Glutamatergic neuron (in vitro differentiated cells): Measurements from ENCODE around the gene FBLN2. TPM values are rescaled to one million over a fixed set of nuclear protein-coding genes. Genes with fewer than 3 reads are reported as not detected.

Experiments used
- DNase-seq: peaks from one replicate; pipeline ENCODE4 v3.0.0; 2022
- H3K27ac Mint-ChIP-seq: one replicate; pipeline ENCODE4 v1.8.0; 2020; ENCODE audit warnings: mild to moderate bottlenecking, mixed read lengths, inconsistent platforms; ENCODE audit not compliant: unreplicated experiment
- H3K27me3 Mint-ChIP-seq: one replicate; pipeline ENCODE4 v1.8.0; 2020; ENCODE audit warnings: mild to moderate bottlenecking, moderate library complexity, mixed read lengths, inconsistent platforms; ENCODE audit not compliant: unreplicated experiment
- H3K36me3 Mint-ChIP-seq: one replicate; pipeline ENCODE4 v1.8.0; 2020; ENCODE audit warnings: mild to moderate bottlenecking, mixed read lengths, inconsistent platforms; ENCODE audit not compliant: unreplicated experiment
- H3K4me1 Mint-ChIP-seq: one replicate; pipeline ENCODE4 v1.8.0; 2020; ENCODE audit warnings: mild to moderate bottlenecking, low read depth, mixed read lengths, inconsistent platforms; ENCODE audit not compliant: unreplicated experiment
- H3K4me3 Mint-ChIP-seq: one replicate; pipeline ENCODE4 v1.8.0; 2020; ENCODE audit warnings: mild to moderate bottlenecking, mixed read lengths, inconsistent platforms; ENCODE audit not compliant: unreplicated experiment
- H3K9me3 Mint-ChIP-seq: one replicate; pipeline ENCODE4 v1.8.0; 2020; ENCODE audit warnings: mild to moderate bottlenecking, moderate library complexity, mixed read lengths, inconsistent platforms; ENCODE audit not compliant: unreplicated experiment
- CTCF ChIP-seq: fragments of 200-600 bp; sonication (generic); IDR thresholded peaks from one replicate; pipeline ENCODE4 v1.5.0; 2021; ENCODE audit not compliant: partially characterized antibody, unreplicated experiment
- total RNA-seq: library from RNA; stranded (reverse); fragmentation: NEBNext Ultra II Directional; extraction: Animal tissue kit (Norgen Biotek cat#: 25700); gene quantifications from one replicate; pipeline ENCODE4 v1.2.1, GENCODE V29; 2021; ENCODE audit not compliant: unreplicated experiment

FBLN2 gene
- total RNA-seq, 1 donor from 2014 or later, result 2.1 TPM

- peaks cover 2% of the 10 kb centered on the region for H3K4me1 Mint-ChIP-seq
- no peak for TF ChIP-seq CTCF
These were observed 34.9 kb upstream of the FBLN2 start for GRCh38 chr3:13513913-13514517.

GRCh38 chr3:13514639-13515435 lies 34.1 kb upstream of the FBLN2 start:
- Mint-ChIP-seq H3K27ac (peak overlapping the region; percentile 26), H3K27me3 (peaks cover 2% of the 10 kb centered on the region), H3K36me3 (peaks cover 6% of the 10 kb centered on the region), H3K4me1 (peaks cover 2% of the 10 kb centered on the region), H3K4me3 (no peak overlapping the region), H3K9me3 (peaks cover 1% of the 10 kb centered on the region)
- DNase-seq, result no peak
- TF ChIP-seq CTCF, result no peak

More at GRCh38 chr3:13513913-13514517, 34.9 kb upstream of the FBLN2 start:
- H3K4me3 Mint-ChIP-seq, result no peak overlapping the region
- H3K27ac Mint-ChIP-seq, result no peak overlapping the region
- peaks cover 6% of the 10 kb centered on the region for H3K36me3 Mint-ChIP-seq
- peaks cover 3% of the 10 kb centered on the region for H3K27me3 Mint-ChIP-seq
- no peak for DNase-seq
- H3K9me3 Mint-ChIP-seq, result peaks cover 1% of the 10 kb centered on the region

DNA sequence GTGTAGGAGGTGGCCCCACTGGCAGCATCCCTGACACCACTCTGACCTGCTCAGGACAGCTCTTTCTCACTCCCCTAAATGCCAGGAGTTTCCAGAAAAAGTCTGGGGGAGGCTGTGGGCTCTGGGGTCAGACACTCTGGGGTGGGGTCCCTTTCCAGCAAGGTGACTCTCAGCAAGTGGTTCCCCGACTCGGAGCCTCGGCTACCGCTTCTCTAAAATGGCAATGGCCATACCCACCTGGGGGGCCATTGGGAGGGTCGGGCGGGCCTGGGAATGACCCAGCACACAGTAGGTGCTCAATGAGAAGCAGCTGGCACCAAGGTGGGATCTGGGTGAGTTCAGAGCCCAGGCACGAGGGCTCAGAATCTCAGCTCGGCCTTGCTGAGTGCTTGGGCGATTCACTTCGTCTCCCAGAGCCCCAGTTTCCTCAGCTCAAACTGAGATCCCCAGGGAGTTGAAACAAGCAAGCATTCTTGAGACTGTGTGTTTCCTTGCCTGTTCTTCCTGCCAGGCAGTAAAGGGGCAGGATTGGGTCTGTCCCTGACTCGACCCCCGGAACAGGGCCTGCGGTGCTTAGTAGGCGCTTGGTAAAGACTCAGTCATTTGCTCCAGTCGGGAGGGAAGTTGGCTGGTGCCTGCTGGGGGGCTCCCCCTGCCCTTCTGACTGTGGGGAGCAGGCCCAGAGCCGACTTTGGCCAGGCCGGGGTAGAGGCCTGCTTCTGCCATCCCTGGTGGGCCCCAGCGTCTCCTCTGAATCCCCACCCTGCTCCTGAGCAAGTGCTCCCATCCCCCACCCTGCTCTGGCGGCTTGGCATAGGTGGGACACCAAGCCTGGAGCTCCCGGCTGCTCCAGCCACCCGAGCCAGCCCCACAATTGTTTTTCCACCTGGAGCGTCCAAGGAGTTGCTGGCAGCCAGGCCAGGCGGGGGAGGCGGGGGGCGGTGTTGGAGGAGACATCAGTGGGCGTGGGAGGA lies 32.9 kb upstream of the FBLN2 start:
- peaks cover 2% of the 10 kb centered on the region for H3K4me1 Mint-ChIP-seq

DNA sequence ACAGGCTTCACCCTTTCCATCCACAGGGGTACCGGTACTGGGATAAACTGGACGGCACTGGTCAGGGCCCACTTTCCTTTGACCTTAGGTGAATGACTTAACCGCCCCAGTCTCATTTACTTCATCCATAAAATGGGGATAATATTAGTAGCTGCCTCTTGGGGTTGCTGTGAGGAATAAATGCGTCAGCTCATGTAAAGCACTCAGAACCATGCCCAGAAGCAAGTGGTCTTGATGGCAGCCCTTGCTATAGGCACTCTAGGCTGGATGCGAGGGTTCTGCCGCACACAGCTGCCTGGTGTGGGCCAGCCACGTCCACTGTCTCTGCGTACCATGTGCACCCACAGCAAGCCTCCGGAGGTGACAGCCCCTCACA lies 32.2 kb upstream of the FBLN2 start:
- peaks cover 2% of the 10 kb centered on the region for H3K27me3 Mint-ChIP-seq
- peaks cover 10% of the 10 kb centered on the region for H3K36me3 Mint-ChIP-seq
- peaks cover 2% of the 10 kb centered on the region for H3K4me1 Mint-ChIP-seq
- peaks cover 1% of the 10 kb centered on the region for H3K9me3 Mint-ChIP-seq
- no peak overlapping the region for H3K27ac Mint-ChIP-seq
- H3K4me3 Mint-ChIP-seq, result no peak overlapping the region
- DNase-seq, result no peak
- TF ChIP-seq CTCF, result no peak

More for the DNA sequence above, 32.9 kb upstream of the FBLN2 start:
- DNase-seq, result no peak
- Mint-ChIP-seq H3K36me3 (peaks cover 6% of the 10 kb centered on the region), H3K9me3 (peaks cover 1% of the 10 kb centered on the region), H3K4me3 (no peak overlapping the region), H3K27me3 (peaks cover 2% of the 10 kb centered on the region), H3K27ac (no peak overlapping the region)
- TF ChIP-seq CTCF, result no peak
